Activated effector memory CD4-positive, alpha-beta T cell treated with Interleukin-2 at 50 U/mL for 16 hours (primary cell): Measurements from ENCODE around the gene USP6.
"Not testable (repeated sequence)": the region's sequence is repeated elsewhere in the genome, so short reads cannot be mapped to it uniquely, and the experiment has no call there.

Source experiments
- DNase-seq: peaks from one replicate; pipeline ENCODE4 v3.0.0-alpha.2; 2020

Gene USP6

GRCh38 chr17:5200360-5200759 is 84.5 kb downstream of the USP6 start:
- DNase-seq = no peak

GRCh38 chr17:5201011-5201410 is 85.2 kb downstream of the USP6 start:
- DNase-seq = no peak

- DNase-seq = no peak
These were observed 87.5 kb downstream of the USP6 start for GRCh38 chr17:5203178-5203907.

GRCh38 chr17:5203908-5204294 is 88.1 kb downstream of the USP6 start:
- no peak for DNase-seq

GRCh38 chr17:5209396-5209795 is 93.6 kb downstream of the USP6 start:
- DNase-seq = no peak

- no peak for DNase-seq
These were observed 94.3 kb downstream of the USP6 start for GRCh38 chr17:5210091-5210490.

GRCh38 chr17:5210614-5211252 is 94.9 kb downstream of the USP6 start:
- DNase-seq = no peak

- DNase-seq = no peak
These were observed 95.6 kb downstream of the USP6 start for GRCh38 chr17:5211458-5211857.

- not testable (repeated sequence) for DNase-seq
These were observed 101.7 kb downstream of the USP6 start for GRCh38 chr17:5217562-5217961.

- no peak for DNase-seq
These were observed 103.7 kb downstream of the USP6 start for GRCh38 chr17:5219536-5219935.

- DNase-seq = no peak
These were observed 104.2 kb downstream of the USP6 start for GRCh38 chr17:5220074-5220473.

- DNase-seq = not testable (repeated sequence)
These were observed 106.1 kb downstream of the USP6 start for GRCh38 chr17:5221912-5222311.
